Measurements from ENCODE around the gene ESYT2. TPM values are rescaled to one million over a fixed set of nuclear protein-coding genes. Genes with fewer than 3 reads are reported as not detected.
A peak's percentile ranks its signal among the peaks of the same experiment; 100 is the strongest.

Gene ESYT2
- total and polyA plus RNA-seq, 9 of the 15 experiments (the other 6 are each of a cell fraction or from before 2014, with no cell fraction given), result 5.8 to 86.9 (median 64.7) TPM

- BruUV-seq (replicated peaks), result no TSS peak
- Histone ChIP-seq H3K79me2 (ENCODE audit: control insufficient read depth, insufficient read depth, low read length) (peaks cover 97% of the 10 kb centered on the region), H3K4me2 (ENCODE audit: insufficient read depth, low read length) (no peak overlapping the region), H2AFZ (ENCODE audit: low read depth, low read length) (no peak overlapping the region), H3K4me3 (no peak overlapping the region), H4K20me1 (replicated peaks; ENCODE audit: control insufficient read depth, insufficient read depth, low read length) (peaks cover 50% of the 10 kb centered on the region), H3K9me3 (replicated peaks; ENCODE audit: control insufficient read depth, insufficient read depth, low read depth, low read length) (no peaks in the 10 kb centered on the region), H3K27me3 (ENCODE audit: control insufficient read depth in 2 of 2, insufficient read depth in 2 of 2, low read length in 2 of 2) (no peaks in the 10 kb centered on the region), H3K9ac (ENCODE audit: insufficient read depth in 1 of 2, low read depth in 2 of 2, low read length in 2 of 2) (no peak overlapping the region), H3K36me3 (ENCODE audit: control insufficient read depth, insufficient read depth, low read length) (peaks cover 20% of the 10 kb centered on the region), H3K4me1 (replicated peaks in 1 of 2; ENCODE audit: control insufficient read depth in 2 of 2, insufficient read depth in 2 of 2, low read length in 2 of 2) (peaks cover 25 to 67% of the 10 kb centered on the region in 2 experiments), H3K9me1 (ENCODE audit: control insufficient read depth, insufficient read depth, low read length) (peaks cover 16% of the 10 kb centered on the region), H3K27ac (ENCODE audit: extremely low read depth, low read depth, low read length) (no peak overlapping the region)
- DNase-seq (ENCODE audit: extremely low read depth in 1 of 4, low spot score in 3 of 4), result no peak
- POLR2A ChIA-PET, result interaction anchor here (1.1 to 3.1 kb wide), 5 partner anchors 9 to 30 kb away, joined by 3 to 23 read pairs (median 7); partner anchors contain the start of gene ESYT2
- intact Hi-C loops (cut with micrococcal nuclease) (no loop called here), in situ Hi-C loops (cut with MboI) (no loop called here)
- TF ChIP-seq ZNF707 (CRISPR knock-in tag; conservative IDR thresholded peaks at IDR 0.05), result no peak
- TF ChIP-seq CBFA2T3 (IDR thresholded peaks at IDR 0.05), result peak; percentile 36; the same call in 1 of the 2 replicates
- 70% methylated on average over 3 of the region's 3 CpGs for WGBS (ENCODE audit: insufficient coverage, low coverage, missing lambda C conversion rate)
- no peak for ATAC-seq
- CTCF ChIA-PET (ENCODE audit: low intra/inter-chr PET ratio), result no interaction called here
- FAIRE-seq, result no peak
These were observed 13.0 kb downstream of the ESYT2 start for GRCh38 chr7:158816271-158816670.

DNA sequence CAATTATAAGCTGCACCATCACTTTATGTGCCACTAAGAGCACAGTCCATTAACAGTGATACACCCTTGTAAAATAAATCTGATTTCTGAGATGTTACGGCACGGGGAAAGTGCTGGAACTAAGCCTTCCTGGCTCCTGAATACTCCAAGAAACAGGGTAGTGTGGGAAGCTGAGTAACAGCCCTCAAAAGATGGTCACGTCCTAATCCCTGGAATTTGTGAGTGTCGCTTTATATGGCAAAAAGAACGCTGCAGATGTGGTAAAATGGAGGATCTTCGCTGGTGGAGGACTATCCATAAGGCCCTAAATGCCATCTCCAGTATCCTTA, 13.5 kb downstream of the ESYT2 start:
- Histone ChIP-seq H4K20me1 (replicated peaks; ENCODE audit: control insufficient read depth, insufficient read depth, low read length) (peaks cover 48% of the 10 kb centered on the region), H2AFZ (ENCODE audit: low read depth, low read length) (no peak overlapping the region), H3K9me1 (ENCODE audit: control insufficient read depth, insufficient read depth, low read length) (peaks cover 16% of the 10 kb centered on the region), H3K27me3 (ENCODE audit: control insufficient read depth in 2 of 2, insufficient read depth in 2 of 2, low read length in 2 of 2) (no peaks in the 10 kb centered on the region), H3K4me2 (ENCODE audit: insufficient read depth, low read length) (no peak overlapping the region), H3K9ac (ENCODE audit: insufficient read depth in 1 of 2, low read depth in 2 of 2, low read length in 2 of 2) (no peak overlapping the region), H3K36me3 (ENCODE audit: control insufficient read depth, insufficient read depth, low read length) (peaks cover 20% of the 10 kb centered on the region), H3K79me2 (ENCODE audit: control insufficient read depth, insufficient read depth, low read length) (peaks cover 97% of the 10 kb centered on the region), H3K4me1 (replicated peaks in 1 of 2; ENCODE audit: control insufficient read depth in 2 of 2, insufficient read depth in 2 of 2, low read length in 2 of 2) (peaks cover 25 to 64% of the 10 kb centered on the region in 2 experiments), H3K4me3 (no peak overlapping the region), H3K27ac (ENCODE audit: extremely low read depth, low read depth, low read length) (no peak overlapping the region), H3K9me3 (replicated peaks; ENCODE audit: control insufficient read depth, insufficient read depth, low read depth, low read length) (no peaks in the 10 kb centered on the region)
- in situ Hi-C loops (cut with MboI), result no loop called here
- intact Hi-C loops (cut with micrococcal nuclease), result no loop called here
- BruUV-seq (replicated peaks), result no TSS peak
- TF ChIP-seq ZFP36 (IDR thresholded peaks at IDR 0.05; ENCODE audit: low read depth, low read length, partially characterized antibody), result no peak
- TF ChIP-seq ZNF699 (CRISPR knock-in tag; IDR thresholded peaks at IDR 0.05; ENCODE audit: insufficient replicate concordance), result peak; percentile 55
- ChIA-PET POLR2A (interaction anchor here (1.1 to 3.1 kb wide), 6 partner anchors 9 to 31 kb away, joined by 3 to 23 read pairs (median 6); partner anchors contain the start of gene ESYT2), CTCF (ENCODE audit: low intra/inter-chr PET ratio) (no interaction called here)
- WGBS (ENCODE audit: insufficient coverage, low coverage, missing lambda C conversion rate), result 94% methylated on average over 6 of the region's 6 CpGs
- DNase-seq (ENCODE audit: extremely low read depth in 1 of 4, low spot score in 3 of 4) (no peak), FAIRE-seq (no peak), ATAC-seq (no peak)

Measured in K562 (cell line).